ENCODE measurements around the gene SNX21.

GRCh38 chr20:45821947-45822346 lies 11.7 kb upstream of the SNX21 start:
- TF ChIP-seq CTCF (IDR thresholded peaks at IDR 0.05) (no peak), POLR2A (IDR thresholded peaks at IDR 0.05) (no peak)
